ENCODE measurements around the gene SEPTIN8.

Gene SEPTIN8

DNA sequence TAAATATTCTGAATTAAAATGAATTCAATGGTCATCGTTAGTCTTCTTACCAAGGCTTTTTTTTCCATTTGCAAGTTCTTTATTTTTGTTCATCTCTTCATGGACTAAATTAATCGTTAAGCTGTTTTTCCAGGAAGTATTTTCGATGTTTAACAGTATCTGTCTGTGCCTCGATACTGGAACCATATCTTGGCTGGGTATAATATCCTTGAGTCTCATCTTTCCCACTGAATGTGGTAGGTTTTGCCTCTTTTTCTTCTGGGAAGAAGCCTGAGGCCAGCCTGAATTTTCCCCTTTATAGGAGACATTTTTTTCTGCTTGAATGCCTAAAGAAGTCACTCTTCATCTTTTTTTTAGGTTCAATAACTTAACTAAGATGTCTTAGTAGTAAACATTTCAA lies 4.0 kb upstream of the SEPTIN8 start:
- no peak for DNase-seq

DNA sequence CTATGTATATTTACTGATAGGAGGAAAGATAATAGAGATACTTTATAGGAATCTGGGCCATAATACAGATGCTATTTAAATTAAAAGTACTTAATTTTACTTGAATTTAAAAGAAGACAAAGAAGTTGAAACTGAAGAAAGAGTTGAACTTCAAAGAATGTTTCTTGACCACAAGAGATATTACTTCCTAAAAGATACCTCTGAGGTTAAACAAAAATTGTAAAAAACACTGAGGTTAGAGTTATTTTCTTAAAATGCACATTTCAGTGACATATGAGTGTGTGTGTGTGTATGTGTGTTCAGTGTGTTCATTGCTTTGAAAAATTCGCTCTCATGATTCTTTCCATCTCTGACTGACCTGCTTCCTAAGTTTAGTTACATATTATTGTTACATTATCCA lies 3.5 kb upstream of the SEPTIN8 start:
- DNase-seq: no peak

DNA sequence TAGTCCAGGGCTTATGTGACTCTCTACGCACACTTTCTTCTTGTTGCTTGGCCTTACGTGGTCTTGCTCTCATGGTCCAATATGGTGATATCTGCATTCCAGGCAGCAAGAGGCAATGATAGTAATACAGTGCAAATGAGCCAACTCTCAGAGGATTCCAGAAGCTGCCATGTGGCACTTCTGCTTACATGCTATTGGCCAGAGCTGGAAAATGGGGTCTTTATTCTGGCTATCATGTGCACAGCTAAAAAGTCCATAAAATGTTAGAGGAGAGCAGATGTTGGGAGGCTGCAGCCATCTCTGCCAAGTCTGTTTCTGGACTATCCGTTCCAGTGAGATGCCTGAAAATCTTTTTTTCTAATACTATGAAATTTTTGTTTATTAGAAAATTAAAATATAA lies 2.9 kb upstream of the SEPTIN8 start:
- DNase-seq: no peak

DNA sequence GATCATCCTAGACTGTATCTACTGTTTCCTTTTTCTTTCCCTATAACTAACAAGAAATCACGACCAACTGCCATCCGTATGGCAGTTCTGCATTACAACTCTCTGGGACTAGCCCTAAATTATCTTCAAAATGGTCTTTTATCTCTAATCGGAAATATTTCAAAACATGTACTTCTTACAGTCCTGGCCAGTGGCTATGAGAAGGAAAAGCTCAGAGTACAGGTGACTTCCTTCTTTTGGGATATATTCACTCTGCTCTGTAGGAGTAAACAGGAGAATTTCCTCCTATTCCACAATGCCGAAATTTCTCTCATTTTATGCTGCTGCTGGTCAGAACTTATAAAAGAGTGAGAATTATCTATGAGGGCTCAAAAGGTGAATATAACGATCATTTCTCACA lies 1.8 kb upstream of the SEPTIN8 start:
- no peak for DNase-seq

DNA sequence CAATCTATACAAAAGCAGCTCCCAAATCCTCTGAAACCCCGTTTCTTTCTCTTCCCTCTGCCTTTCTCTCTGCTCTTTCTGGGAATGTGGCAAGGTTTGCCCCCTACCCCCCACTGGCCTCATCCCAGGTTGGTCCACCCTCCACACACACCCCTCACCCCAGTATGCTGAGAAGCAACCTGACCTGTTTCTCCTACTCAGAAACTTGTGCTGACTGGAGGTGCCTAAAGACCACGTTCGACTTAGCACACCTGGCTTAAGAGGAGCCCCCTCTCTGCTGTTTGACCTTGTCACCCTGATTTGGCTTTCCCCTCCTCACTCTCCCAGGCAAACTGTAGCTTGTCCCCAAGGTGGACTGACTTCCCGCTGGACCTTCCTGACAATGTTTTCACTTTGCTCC lies 1.1 kb upstream of the SEPTIN8 start:
- DNase-seq: no peak

DNA sequence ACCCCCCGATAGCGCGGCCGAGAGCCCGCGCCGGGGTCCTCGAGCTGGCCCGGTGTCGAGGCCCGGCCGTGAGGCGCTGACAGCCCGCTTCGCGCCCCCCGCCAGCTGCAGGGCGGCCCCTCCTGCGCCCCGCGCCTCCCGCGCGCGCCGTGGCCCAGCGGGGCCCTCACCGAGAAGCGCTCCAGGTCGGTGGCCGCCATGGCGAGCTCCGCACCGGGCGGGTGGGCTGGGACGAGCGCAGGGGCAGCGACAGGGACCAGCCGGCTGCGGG lies 166 bp downstream of the SEPTIN8 start:
- DNase-seq: no peak

DNA sequence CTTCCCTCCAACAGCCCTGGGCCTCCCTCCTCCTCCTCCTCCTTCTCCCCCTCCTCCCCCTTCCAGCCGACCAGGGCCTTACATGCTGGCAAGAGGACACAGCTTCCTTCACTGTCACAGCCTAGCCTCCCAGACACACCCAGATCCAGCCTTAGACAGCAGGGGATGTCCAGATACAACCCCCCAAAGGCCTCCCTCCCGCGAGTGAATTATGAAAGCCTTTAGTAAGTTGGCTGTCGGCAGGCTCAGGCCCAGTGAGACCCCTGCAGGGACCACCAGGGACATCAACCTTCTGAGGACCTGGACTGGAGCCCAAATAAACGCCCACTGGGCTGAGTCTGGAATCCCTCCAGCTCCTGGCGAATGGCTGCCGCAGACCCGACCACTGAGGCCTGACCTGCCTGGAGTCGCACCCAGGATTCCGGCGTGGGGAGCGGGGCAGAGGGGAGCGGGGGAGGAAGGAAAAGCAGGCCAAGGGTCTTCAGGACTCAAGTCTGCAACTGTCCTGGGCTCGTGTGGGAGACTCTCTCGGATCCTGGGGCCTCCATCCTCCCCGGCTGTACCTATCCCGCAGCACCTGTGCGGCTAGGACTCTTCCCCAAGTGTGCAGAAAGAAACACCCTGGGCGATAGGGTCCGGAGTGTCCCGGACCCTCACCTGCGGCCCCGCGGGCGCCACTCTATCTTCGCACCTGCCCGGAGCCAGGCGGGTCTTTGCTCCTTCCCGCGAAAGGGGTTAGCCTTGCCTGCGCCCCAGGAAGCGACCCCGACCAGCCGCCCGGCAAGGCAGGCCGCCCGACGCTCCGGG lies 705 bp downstream of the SEPTIN8 start:
- DNase-seq: peak; percentile 26 to 27

DNA sequence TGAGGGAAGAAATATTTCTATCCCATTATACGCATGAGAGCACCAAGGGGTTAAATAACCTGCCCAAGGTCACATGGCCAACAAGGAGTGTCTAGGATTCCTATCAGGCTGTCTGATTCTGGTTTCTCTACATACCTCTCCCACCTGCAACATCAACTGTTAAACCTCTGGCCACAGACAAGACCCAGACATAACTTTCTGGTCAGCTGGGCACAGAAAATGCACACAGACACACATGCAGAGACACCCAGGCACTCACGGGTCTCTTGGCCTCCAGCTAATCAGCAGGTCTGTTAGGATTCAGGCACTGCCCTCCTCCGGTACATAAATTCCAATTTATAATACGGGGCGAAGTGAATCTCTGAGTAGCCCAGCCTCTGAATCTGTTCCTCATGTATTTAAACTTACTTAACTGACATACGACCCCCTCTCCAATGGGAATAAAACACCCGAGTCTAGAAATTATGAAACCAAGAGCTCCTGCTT lies 1.5 kb downstream of the SEPTIN8 start:
- no peak for DNase-seq

DNA sequence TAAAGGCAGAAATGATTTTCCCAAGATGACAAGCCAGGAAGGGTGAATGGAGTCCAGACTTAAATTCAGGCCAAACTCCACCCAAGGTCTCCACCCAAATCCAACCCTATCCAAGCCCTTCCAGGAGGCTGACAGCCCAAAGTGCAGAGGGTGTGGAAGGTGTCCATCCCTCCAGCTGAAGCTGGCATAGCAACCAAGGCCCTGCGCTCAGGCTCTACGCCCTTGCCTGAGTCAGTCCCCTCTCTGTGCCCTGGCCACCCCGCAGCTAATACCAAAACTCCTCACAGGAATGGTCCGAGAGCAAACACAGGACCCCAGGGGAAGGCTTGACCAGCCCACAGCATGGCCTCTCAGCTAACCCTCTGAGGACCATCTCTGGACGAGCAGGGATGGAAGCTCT lies 2.1 kb downstream of the SEPTIN8 start:
- DNase-seq: no peak

DNA sequence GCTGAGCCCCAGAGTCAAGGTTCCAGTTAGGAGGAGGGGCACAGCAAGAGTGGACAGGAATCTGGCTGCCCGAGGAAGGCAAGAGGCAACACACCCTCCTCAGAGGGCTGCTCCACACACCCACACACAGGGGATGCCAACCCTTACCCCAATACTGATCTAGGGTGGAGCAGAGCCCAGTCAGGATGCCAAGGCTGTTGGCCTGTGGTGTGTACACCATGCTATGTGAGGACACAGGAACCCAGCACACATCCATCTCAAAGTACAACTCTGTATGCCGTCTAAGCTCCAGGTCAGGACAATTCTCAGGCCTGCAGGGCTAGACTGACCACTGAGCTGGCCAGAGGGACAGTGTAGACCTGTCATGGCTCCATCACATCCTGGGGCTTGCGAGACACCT lies 2.6 kb downstream of the SEPTIN8 start:
- no peak for DNase-seq

DNA sequence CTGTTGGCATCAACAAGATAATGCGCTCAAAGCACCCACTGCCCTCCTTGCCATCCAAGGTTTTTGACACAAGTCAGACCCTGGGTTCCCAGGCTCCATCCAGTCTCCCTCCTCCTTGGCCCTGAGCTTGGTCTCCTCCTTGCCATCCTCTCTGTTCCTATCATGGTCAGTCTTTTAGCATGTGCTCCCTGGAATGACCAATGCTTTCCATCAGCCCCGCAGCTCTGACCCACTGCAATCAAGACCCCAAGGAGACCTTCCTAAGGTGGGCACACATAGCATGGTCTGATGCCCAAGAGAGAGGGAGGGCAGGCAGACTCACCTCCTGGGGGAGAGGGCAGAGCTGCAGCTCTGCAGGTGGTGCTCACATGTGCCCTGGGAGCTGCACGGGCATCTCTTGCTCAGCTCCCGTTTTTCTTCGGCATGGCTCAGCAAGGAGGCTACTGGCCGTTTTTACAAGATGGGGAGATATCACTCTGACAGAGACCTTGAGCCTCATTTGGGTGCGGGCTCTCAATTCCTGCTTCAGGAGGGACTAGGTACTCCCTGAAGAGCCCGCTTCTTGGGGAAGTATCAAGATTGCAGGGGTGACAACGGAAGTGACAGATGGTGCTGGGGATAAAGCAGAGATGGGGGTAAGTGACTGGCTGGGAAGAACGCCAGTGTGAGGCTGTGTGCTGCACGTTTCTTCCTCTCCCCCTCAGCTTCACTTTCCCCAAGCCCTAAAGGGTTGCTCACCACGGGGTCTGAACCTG lies 3.3 kb downstream of the SEPTIN8 start:
- no peak for DNase-seq

DNA sequence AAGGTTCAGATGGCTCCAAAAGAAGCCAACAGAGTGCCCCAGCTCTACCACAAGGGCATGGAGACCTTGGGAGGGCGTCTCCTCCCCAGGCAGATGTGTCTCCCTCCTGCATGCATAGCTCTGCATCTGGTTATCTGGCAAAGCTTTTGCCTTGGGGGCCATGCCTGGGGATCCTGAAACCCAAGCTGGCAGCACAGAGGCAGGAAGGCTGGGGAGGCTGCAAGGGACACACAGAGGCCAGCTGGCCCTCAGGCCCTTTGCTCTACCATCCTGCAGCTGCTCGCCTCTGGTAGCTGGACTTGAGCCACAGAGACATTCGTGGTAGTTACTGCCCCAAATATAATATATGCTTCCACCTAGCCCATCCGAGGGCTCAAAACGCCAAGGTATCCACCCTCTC lies 3.9 kb downstream of the SEPTIN8 start:
- no peak for DNase-seq

DNA sequence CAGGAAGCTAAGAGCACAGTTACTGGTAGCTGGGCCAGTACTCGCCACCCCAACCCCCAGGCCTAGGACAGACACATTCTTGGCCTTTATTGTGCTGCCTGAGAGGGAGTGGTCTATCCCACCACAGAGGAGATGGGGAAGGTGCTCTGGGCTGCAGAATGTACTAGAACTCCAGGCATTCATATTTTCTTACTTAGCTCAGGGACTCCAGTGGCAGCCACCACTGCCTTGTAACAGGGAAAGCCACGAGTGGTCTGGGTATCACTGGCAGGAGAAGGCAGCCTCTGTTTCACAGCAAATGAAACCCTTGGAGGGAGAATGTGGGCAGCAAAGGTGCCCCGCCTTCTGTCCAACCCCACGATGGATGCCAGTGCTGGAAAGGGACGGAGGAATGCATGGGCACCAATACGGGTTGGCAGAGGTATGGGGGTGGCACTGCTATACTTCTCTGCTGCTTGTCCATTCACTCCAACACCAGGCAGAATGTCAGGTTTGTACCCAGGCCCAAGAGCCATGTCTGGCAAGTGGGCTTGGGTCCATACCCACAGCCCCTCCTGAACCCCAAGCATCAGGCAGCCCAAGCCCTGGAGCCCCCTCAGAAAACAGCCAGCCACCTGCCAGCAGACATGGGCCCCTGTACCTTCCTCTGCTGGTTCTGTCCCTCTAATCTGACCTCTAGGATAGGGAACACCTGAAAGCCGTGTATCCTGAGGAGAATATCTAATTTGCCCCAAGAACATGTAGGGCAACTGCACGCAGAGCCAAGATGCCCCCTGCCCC lies 4.6 kb downstream of the SEPTIN8 start:
- no peak for DNase-seq

DNA sequence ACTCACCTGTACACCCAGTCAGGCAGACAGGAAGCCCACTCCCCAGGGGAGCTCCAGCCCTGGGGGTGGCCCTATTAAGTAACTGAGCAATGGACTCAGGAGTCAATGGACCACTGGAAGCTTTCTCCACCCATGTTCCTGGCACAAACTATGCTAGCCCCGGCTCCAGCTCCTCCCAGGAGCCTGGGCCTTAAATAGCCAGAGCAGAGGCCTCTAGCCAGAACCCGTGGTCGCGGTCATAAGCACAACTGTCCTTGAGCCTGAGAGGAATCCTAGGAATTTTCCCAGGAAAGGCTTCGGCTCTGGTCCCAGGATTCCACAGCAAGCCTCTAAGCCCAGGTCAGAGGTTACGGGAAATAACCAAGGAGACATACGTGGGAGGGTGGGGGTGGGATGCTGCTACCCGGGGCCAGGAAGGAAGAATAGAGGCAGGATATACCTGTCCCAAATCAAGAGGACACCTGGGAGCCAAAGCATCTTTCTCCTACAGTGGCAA lies 5.5 kb downstream of the SEPTIN8 start:
- DNase-seq: no peak

DNA sequence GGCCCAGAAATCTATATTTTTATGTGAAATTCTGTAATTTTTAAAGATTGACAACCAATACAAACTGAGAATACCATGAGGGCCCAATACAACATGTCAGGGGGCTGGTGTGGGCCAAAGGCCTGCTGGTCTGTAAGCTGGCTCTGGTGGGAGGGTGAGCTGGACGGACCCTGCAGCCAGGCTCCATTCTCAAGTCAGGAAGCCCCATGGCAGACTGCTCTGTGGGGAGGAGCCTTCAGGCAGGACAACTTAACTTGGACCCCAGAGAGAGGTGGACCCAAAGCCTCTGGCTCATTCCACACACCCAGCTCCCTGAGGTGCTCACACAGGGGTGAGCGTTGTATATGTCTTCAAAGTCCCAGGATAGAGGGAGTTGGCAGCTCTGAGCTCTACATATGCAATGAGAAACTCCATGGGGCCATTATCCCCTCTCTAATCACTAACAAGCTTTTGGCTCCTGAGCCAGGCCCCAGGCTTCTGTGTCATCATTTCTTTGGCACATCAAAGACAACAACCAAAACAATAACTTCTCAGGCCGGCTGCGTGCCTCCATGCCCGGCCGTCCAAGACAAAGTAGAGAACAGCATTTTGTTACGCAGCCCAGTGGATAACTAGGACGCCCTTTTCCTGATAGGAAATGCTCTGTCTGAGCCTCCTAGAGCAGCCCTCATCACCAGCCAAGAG lies 6.4 kb downstream of the SEPTIN8 start:
- DNase-seq: no peak

DNA sequence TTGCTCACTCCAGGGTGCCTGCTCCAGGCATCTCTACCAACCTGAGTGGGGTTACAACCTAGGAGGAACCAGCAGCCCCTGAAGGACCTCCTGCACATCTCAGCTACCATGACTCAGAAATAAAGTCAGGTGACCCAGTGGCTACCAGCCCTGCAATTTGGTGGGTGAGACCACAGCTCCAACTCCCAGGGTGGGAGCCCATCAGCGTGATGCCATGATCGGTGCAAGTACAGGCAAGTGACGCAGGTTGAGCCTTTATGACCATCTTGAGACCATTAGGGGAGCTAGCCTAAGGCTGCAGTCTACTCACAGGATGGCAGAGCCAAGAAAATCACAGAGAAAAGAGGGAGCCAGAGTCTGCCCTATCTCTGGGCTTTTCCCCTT lies 8.6 kb downstream of the SEPTIN8 start:
- no peak for DNase-seq

DNA sequence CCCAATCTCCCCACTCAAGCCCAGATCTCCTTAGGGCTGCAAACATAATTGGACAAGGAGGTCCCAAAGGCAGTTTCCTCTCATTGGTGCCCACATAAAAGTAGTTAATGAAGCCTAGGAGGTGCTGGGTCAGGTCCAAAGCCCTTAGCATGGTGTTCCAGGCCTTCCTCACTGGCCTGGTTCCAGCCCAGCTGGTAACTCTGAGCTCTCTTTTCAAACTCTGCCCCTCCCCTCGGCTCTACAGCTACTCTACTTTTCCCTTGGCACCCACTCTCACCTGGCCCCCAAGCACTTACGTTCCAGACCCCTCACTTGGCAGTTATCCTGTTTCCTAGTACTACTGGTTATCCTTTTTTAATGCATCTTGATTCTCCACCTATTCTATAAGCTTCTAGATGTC lies 9.9 kb downstream of the SEPTIN8 start:
- DNase-seq: no peak

DNA sequence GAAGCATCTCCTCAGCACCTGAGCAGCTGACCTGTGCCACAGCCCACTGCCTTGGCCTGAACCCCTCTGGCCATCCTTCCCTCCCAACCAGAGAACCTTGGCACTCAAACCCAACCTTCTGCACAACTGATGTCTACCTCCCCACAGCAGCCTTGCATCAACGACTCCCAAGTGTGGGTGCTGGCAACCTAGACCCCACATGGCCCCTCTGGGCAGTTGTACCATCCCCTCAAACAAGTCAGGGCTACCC lies 10.3 kb downstream of the SEPTIN8 start:
- DNase-seq: no peak

DNA sequence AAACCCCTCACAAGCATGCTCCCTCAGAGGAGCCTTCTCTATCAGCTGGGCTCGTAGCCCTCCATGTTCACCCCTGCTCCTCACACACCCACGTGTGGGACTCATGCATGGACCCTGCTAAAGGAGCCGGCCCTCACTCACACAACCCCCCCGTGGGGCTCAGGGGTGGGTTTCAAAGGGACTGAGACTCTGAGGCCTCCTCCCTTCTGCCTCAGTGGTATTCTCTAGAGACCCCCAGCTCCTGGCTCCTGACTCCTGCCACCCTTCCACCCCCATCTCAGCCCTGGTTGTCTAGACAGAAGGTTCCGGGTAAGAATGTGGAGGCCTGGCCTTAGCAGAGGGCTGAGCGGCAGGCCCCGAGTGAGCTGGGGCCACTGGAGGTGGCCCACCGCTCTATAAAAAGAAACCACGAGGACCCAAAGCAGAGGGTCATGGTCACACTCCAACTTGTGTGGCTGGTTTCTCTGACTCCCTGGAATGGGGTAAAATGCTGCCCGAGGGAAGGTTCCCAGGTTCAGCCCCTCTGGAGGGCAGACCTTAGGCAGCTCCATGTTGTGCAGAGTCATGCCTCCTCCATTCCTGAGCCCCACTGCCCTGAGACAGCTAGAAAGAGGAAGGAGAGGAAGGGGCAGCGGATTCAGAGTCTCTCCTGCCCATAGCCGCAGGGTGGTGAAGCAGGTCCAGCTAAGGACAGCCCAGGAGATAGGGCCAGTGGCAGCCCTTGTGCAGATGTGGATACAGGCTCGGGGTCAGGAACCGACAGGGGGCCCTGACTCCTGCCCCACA lies 10.8 kb downstream of the SEPTIN8 start:
- DNase-seq: no peak

DNA sequence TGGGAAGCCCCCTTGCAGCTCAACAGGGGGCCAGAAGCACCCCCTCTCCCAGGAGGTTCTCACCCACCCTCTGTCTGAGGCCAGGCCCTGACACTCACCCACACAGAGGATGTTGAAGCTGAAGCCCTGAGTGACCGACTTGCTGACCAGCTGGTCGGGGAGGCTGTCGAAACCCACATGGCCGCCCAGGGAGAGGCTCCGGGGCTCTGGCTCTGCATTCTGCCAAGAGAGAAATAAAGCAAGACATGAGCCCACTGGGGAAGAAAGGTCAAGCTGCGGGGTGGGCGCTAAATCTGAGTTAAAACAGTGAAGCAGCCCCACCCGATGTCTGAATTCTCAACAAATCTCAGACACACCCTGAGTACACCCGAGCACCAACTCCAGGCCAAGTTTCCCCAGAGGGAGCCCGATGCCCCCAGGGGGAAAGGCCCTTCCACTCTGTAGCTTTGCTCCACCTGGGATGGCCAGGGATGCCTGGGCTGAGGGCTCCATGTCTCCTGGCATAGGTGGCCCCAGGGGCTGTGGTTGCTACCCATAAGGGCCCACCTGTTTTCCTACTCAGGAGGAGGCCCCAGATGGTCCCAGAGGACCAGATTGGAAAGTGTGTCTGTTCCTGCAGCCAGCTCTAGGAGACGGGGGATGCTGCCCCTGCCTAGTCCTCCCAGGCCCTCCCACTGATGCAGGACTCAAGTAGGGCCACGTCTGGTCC lies 11.6 kb downstream of the SEPTIN8 start:
- DNase-seq: no peak

DNA sequence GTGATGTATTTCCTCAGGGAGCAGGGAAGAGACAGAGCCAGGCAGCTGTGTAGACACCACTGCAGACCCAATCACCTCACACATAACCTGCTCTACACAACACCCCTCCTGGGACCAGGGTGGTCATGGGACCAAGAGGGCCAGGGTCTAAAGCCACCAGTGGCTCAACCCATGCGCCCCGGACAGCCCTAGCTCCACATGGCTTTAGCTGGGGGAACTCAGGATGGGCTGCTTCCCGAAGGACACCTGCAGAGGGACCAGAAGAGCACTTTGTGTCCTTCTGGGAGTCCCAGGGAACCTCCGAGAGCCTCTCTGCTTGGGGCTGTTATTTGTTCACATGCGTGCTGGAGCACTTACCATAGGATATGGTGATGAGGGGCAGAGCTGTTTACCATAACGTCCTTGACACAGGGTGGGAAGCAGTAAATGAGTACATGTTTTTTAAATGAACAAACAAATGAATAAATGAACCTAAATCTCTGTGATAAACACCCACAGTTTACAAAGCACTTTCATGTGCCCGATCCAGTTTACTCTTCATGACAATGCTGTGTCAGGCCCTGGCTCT lies 12.3 kb downstream of the SEPTIN8 start:
- no peak for DNase-seq

DNA sequence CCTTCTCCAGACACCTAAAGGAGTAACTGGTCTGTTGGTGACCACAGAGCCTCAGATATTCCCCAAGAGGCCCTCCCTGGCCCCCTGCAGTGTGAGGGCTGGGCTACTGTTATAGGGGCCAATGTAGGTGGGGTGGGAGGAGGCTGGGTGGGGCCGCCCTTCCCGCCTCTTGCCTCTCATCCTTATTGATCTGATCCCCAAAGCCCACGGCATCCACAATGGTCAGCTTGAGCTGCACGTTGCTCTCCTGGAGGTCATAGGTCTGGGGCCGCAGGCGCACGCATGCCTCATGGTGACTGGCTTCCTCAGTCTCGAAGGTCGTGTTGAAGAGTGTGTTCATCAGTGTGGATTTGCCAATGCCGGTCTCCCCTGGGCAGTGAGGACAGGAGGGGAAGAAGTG lies 13.0 kb downstream of the SEPTIN8 start:
- DNase-seq: peak in 1 of 2 experiments; percentile 11

All from activated T-cell treated with anti-CD3 and anti-CD28 coated beads, Interleukin-2, amount 50 U/mL, for 48 hours (primary cell).